ENCODE measurements around the gene EYS. TPM values are rescaled to one million over a fixed set of nuclear protein-coding genes. Genes with fewer than 3 reads are reported as not detected.

EYS gene
- total RNA-seq, 4 donors from 2014 or later: 0.15 TPM; not detected in 3

- Histone ChIP-seq H3K4me3 (no peak overlapping the region), H3K27me3 (no peaks in the 10 kb centered on the region), H3K36me3 (peaks cover 0 to 93% of the 10 kb centered on the region in 2 donors), H3K4me1 (peaks cover 0 to 7% (median 0%) of the 10 kb centered on the region in 3 donors), H3K9me3 (no peaks in the 10 kb centered on the region), H3K27ac (no peak overlapping the region)
- no peak for ATAC-seq
- no peak for TF ChIP-seq POLR2A (IDR thresholded peaks at IDR 0.05)
- TF ChIP-seq EP300 (IDR thresholded peaks at IDR 0.05): no peak
- no peak for TF ChIP-seq POLR2AphosphoS5 (IDR thresholded peaks at IDR 0.05)
- TF ChIP-seq CTCF (IDR thresholded peaks at IDR 0.05): no peak
- WGBS, 2 donors (ENCODE audit: low coverage in 1 of 2): 94 to 100% methylated on average over 1 of the region's 1 CpG
Observed at GRCh38 chr6:63708631-63709030, 1998.4 kb downstream of the EYS start.

GRCh38 chr6:63706630-63707029 lies 2000.4 kb downstream of the EYS start:
- Histone ChIP-seq H3K9me3 (no peaks in the 10 kb centered on the region), H3K36me3 (peaks cover 0 to 93% of the 10 kb centered on the region in 2 donors), H3K27ac (no peak overlapping the region), H3K27me3 (no peaks in the 10 kb centered on the region), H3K4me1 (peaks cover 0 to 7% (median 0%) of the 10 kb centered on the region in 3 donors), H3K4me3 (no peak overlapping the region)
- no peak for ATAC-seq
- TF ChIP-seq POLR2AphosphoS5 (IDR thresholded peaks at IDR 0.05) (no peak), CTCF (IDR thresholded peaks at IDR 0.05) (no peak), EP300 (IDR thresholded peaks at IDR 0.05) (no peak), POLR2A (IDR thresholded peaks at IDR 0.05) (no peak)
- 63 to 67% methylated on average over 2 of the region's 2 CpGs for WGBS, 2 donors (ENCODE audit: low coverage in 1 of 2)

GRCh38 chr6:63705707-63706106 lies 2001.3 kb downstream of the EYS start:
- Histone ChIP-seq H3K9me3 (no peaks in the 10 kb centered on the region), H3K27me3 (no peaks in the 10 kb centered on the region), H3K4me3 (no peak overlapping the region), H3K36me3 (peaks cover 0 to 93% of the 10 kb centered on the region in 2 donors), H3K4me1 (peaks cover 0 to 7% (median 0%) of the 10 kb centered on the region in 3 donors), H3K27ac (no peak overlapping the region)
- ATAC-seq: no peak
- 87 to 100% methylated on average over 2 of the region's 2 CpGs for WGBS, 2 donors (ENCODE audit: low coverage in 1 of 2)
- TF ChIP-seq POLR2A (IDR thresholded peaks at IDR 0.05) (no peak), POLR2AphosphoS5 (IDR thresholded peaks at IDR 0.05) (no peak), EP300 (IDR thresholded peaks at IDR 0.05) (no peak), CTCF (IDR thresholded peaks at IDR 0.05) (no peak)

DNA sequence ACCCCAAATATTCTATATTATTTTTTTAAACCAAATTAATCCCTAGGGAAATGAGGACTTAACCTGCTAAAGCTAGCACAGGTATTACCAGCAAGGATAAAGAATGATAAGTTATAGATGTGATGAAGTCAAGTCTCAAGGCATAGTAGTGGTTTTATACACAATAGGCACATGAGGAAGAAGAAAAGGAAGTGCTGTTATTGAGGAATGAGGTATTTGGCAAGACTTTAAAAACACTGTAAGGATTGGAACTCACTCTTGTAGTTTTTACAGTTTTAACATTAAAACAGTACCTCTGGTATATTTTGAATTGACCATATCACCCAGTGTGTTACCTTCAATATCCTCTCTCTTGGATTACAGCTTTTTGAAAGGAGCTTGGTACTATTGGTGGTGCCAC lies 2016.8 kb downstream of the EYS start:
- ATAC-seq: no peak
- H3K27me3 ChIP-seq: no peaks in the 10 kb centered on the region
- no peak for TF ChIP-seq POLR2AphosphoS5 (IDR thresholded peaks at IDR 0.05)
- TF ChIP-seq CTCF (IDR thresholded peaks at IDR 0.05): no peak
- TF ChIP-seq POLR2A (IDR thresholded peaks at IDR 0.05): no peak
- TF ChIP-seq EP300 (IDR thresholded peaks at IDR 0.05): no peak

GRCh38 chr6:63689421-63689820 lies 2017.6 kb downstream of the EYS start:
- WGBS, 2 donors (ENCODE audit: low coverage in 1 of 2): 77 to 87% methylated on average over 2 of the region's 2 CpGs
- H3K4me1 ChIP-seq: no peaks in the 10 kb centered on the region
- H3K4me3 ChIP-seq: no peak overlapping the region
- no peak for ATAC-seq
- no peaks in the 10 kb centered on the region for H3K9me3 ChIP-seq
- H3K36me3 ChIP-seq: peaks cover 0 to 16% of the 10 kb centered on the region in 2 donors
- no peaks in the 10 kb centered on the region for H3K27me3 ChIP-seq
- TF ChIP-seq POLR2A (IDR thresholded peaks at IDR 0.05): no peak
- TF ChIP-seq POLR2AphosphoS5 (IDR thresholded peaks at IDR 0.05): no peak
- no peak for TF ChIP-seq EP300 (IDR thresholded peaks at IDR 0.05)
- TF ChIP-seq CTCF (IDR thresholded peaks at IDR 0.05): no peak
- H3K27ac ChIP-seq: no peak overlapping the region

More for the DNA sequence above, 2016.8 kb downstream of the EYS start:
- Histone ChIP-seq H3K9me3 (no peaks in the 10 kb centered on the region), H3K27ac (no peak overlapping the region), H3K4me3 (no peak overlapping the region), H3K4me1 (no peaks in the 10 kb centered on the region), H3K36me3 (peaks cover 0 to 15% of the 10 kb centered on the region in 2 donors)

Measured in gastroesophageal sphincter (tissue), 4 donors.